ENCODE results near the gene ORAI3.

DNA sequence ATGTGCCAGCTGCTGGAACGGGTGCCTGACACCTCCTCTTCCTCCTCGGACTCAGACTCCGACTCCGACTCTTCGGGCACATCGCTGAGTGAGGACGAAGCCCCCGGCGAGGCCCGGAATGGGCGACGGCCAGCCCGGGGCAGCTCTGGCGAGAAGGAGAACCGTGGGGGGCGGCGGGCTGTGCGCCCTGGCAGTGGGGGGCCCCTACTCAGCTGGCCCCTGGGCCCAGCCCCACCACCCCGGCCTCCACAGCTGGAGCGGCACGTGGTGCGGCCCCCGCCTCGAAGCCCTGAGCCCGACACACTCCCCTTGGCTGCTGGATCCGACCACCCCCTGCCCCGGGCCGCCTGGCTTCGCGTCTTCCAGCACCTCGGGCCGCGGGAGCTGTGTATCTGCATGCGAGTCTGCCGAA is 18.7 kb upstream of the ORAI3 start:
- TF ChIP-seq, protein P1, sequence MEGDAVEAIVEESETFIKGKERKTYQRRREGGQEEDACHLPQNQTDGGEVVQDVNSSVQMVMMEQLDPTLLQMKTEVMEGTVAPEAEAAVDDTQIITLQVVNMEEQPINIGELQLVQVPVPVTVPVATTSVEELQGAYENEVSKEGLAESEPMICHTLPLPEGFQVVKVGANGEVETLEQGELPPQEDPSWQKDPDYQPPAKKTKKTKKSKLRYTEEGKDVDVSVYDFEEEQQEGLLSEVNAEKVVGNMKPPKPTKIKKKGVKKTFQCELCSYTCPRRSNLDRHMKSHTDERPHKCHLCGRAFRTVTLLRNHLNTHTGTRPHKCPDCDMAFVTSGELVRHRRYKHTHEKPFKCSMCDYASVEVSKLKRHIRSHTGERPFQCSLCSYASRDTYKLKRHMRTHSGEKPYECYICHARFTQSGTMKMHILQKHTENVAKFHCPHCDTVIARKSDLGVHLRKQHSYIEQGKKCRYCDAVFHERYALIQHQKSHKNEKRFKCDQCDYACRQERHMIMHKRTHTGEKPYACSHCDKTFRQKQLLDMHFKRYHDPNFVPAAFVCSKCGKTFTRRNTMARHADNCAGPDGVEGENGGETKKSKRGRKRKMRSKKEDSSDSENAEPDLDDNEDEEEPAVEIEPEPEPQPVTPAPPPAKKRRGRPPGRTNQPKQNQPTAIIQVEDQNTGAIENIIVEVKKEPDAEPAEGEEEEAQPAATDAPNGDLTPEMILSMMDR (conservative IDR thresholded peaks at IDR 0.05; ENCODE audit: low read depth, low read length) = no peak
- TF ChIP-seq EZH2 (IDR thresholded peaks at IDR 0.05; ENCODE audit: low read length, unreplicated experiment) (no peak), EZH2phosphoT487 (IDR thresholded peaks at IDR 0.05; ENCODE audit: borderline replicate concordance, low read length) (no peak)
